Heart right ventricle (tissue), 16 donors: ENCODE measurements around the gene RBPMS2. TPM values are rescaled to one million over a fixed set of nuclear protein-coding genes. Genes with fewer than 3 reads are reported as not detected.
A peak's percentile ranks its signal among the peaks of the same experiment; 100 is the strongest.
"Not testable (repeated sequence)": the region's sequence is repeated elsewhere in the genome, so short reads cannot be mapped to it uniquely, and the experiment has no call there.

ENCODE experiments used
- ATAC-seq, 8 donors: fragments of 200-7000 bp; cut with Tn5 transposase; one replicate each; pipeline ENCODE4 v1.9.1; 2020; ENCODE audit warnings: mild to moderate bottlenecking in 8 of 8, moderate library complexity in 8 of 8, moderate number of reproducible peaks in 1 of 8
- DNase-seq, 2 donors: peaks; one replicate each; pipeline ENCODE4 v3.0.0-alpha.2; 2020
- H3K27ac ChIP-seq, 10 donors: fragments of 200-600 bp; sonication (generic) in 2 of 10; one replicate each; pipeline versions ENCODE4 v1.5.0 to v1.8.0; 2020 to 2022; ENCODE audit warnings: mild to moderate bottlenecking in 3 of 10
- H3K27me3 ChIP-seq, 7 donors: fragments of 200-600 bp; one replicate each; pipeline ENCODE4 v1.8.0; 2021 to 2022; ENCODE audit warnings: mild to moderate bottlenecking in 2 of 7
- H3K36me3 ChIP-seq, 9 donors: fragments of 200-600 bp; sonication (generic) in 1 of 9; one replicate each; pipeline versions ENCODE4 v1.5.0 to v1.8.0; 2020 to 2022; ENCODE audit warnings: mild to moderate bottlenecking in 2 of 9
- H3K4me1 ChIP-seq, 9 donors: fragments of 200-600 bp; sonication (generic) in 1 of 9; one replicate each; pipeline versions ENCODE4 v1.5.0 to v1.8.0; 2020 to 2022; ENCODE audit warnings: mild to moderate bottlenecking in 4 of 9
- H3K4me3 ChIP-seq, 10 donors: fragments of 200-600 bp; sonication (generic) in 2 of 10; one replicate each; pipeline versions ENCODE4 v1.5.0 to v1.8.0; 2020 to 2022; ENCODE audit warnings: mild to moderate bottlenecking in 7 of 10, moderate library complexity in 2 of 10
- H3K9me3 ChIP-seq, 11 donors: fragments of 200-600 bp in 10 of 11; sonication (generic) in 2 of 11; one replicate each; pipeline versions ENCODE4 v1.5.0 to v1.8.0; 2013 to 2022; ENCODE audit warnings: mild to moderate bottlenecking in 2 of 11, control low read depth in 1 of 11, moderate library complexity in 1 of 11
- WGBS, 2 donors: extraction: QIAGEN DNeasy Blood & Tissue Kit; methylation state at CpG; one replicate each; pipeline ENCODE4 v1.1.7; 2013; ENCODE audit warnings: inconsistent platforms in 1 of 2; 5-methylcytosine and 5-hydroxymethylcytosine counted together
- intact Hi-C, 10 donors: fragments of 100-400 bp; cut with DNase I; formaldehyde crosslinking; loops; one replicate each; pipeline versions ENCODE4 v1.11.1 to v1.14.2; 2022
- long read RNA-seq, 3 donors: library from polyadenylated mRNA; unstranded; transcript quantifications; one replicate each; pipeline ENCODE4 v2.0.0, GENCODE V29; 2020 to 2021
- polyA plus RNA-seq, 2 donors: library from polyadenylated mRNA; stranded (reverse); fragments of 200-250 nt; gene quantifications; one replicate each; pipeline ENCODE4 v1.2.3, GENCODE V29; 2013
- total RNA-seq, 10 donors: library from RNA; stranded (reverse); fragmentation: NEBNext Ultra II Directional in 3 of 10; extraction: Animal tissue kit (Norgen Biotek cat#: 25700) in 3 of 10; gene quantifications; one replicate each; pipeline versions ENCODE4 v1.2.1 to v1.2.4, GENCODE V29; 2021 to 2023
- TF ChIP-seq, protein P1 (sequence below), 9 donors: fragments of 200-600 bp; sonication (generic) in 2 of 9; IDR thresholded peaks; one replicate each; pipeline versions ENCODE4 v1.5.0 to v1.8.0; 2021 to 2022; ENCODE audit warnings: antibody characterized with exemption in 9 of 9, mild to moderate bottlenecking in 5 of 9, moderate library complexity in 1 of 9
- donor health status: Arrhythmogenic right ventricular cardiomyopathy.
- donor health status: ischemic (EF 13 %, LVEDD 7.1; RV severe dilation, severe dysfunction).
- donor health status: healthy with polysubstance abuse.
- donor health status: DM: no; HTN: yes; CAD: no.
- donor health status: DM: no; HTN: no; CAD: no.
- donor health status: ischemic (EF 25% LVEDD 6.9; RV normal size, moderate dysfunction).
- donor health status: ischemic (EF 25% LVEDD 5.7; RV mildly dilated, moderate dysfunction).
- donor health status: healthy.
- donor health status: DM: yes; HTN: yes; CAD: no.
- donor health status: Ischemic cardiomyopathy.
- donor health status: ischemic (EF 35%, LVEDD 5.7; RV mildly dilated, moderate dysfunction).
- donor health status: nonischemic (EF 11% LVEDD 7.7; RV severe dilation, severe dysfunction).
- donor health status: DM: yes; HTN: yes; CAD: no.
- donor health status: PGD.
- donor health status: ischemic (EF 29% LVEDD 5.4; RV normal size, mild dysfunction).
- donor health status: nonischemic (EF 23%, LVEDD 6.1; RV moderate dilation, normal function).

The RBPMS2 gene
- total RNA-seq (100 to 1,000 TPM; 177 to 296 (median 213) TPM), polyA plus RNA-seq (100 to 1,000 TPM; 200 to 310 TPM)
- long read RNA-seq, donor 1, transcript RBPMS2-201 (8 exons, 2,008 nt): major isoform, 22 of 115 reads
- long read RNA-seq, donor 1, partial matches to known transcripts: 32 of 115 reads
- long read RNA-seq, donor 1, other reads (novel, unspliced or antisense): 61 of 115 reads
- long read RNA-seq, donor 2, transcript RBPMS2-201 (8 exons, 2,008 nt): major isoform, 19 of 117 reads
- long read RNA-seq, donor 2, partial matches to known transcripts: 35 of 117 reads
- long read RNA-seq, donor 2, other reads (novel, unspliced or antisense): 63 of 117 reads
- long read RNA-seq, donor 3, transcript RBPMS2-201 (8 exons, 2,008 nt): major isoform, 11 of 112 reads
- long read RNA-seq, donor 3, partial matches to known transcripts: 57 of 112 reads
- long read RNA-seq, donor 3, other reads (novel, unspliced or antisense): 44 of 112 reads

DNA sequence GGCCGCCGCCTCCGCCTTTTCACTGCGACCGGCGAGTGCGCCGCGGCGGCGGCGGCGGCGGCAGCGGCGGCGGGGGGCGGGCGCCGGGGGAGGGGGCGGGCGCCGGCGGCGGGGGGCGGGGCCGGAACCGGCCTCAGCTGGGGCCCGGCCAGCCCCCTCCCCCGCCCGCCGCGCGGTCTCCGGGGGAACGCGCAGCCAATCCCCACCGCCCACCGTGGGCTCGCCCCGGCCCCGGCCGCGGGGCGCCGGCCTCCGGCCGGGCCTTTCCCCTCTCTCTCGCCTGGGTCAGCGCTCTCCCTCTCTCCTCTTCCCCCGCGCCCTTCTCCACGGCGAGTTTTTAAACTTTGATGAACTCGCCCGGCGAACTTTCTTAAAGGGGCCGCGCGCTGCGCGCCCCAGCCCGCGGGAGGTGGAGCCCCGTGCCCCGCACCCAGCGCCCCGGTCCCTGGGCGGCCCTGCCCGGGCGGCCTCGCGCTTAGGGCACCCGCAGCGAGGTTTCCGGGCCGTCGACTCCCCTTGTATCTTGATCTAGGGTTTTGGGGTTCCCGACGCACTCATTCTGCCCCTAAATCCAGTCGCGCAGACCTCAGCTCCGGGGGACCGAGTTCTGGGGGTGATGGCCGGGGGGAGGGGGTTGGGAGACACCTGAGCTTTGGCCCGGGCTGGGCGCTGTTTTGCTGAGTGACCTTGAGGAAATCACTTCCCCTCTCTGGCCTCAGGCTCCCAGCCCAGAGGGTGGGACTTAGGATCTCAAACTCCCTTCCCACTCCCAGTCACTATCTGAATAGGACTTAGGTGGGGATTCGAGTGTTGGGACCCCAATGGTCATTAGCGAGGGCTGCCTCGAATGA, at the start of gene RBPMS2:
TSS of gene RBPMS2 (minus strand) at position 39 of the 851 bp plus-strand sequence. CDS start 270 bp downstream, outside the sequence.
- DNase-seq (peak; percentile 39 to 68), ATAC-seq (peak; percentile 52 to 82 (median 66))
- H3K36me3 ChIP-seq: no peaks in the 10 kb centered on the region
- peak within 1 kb of the TSS; percentile 81 to 96 (median 94) for H3K27ac ChIP-seq
- WGBS, 2 donors: 1% methylated on average over 42 to 82 of the region's 90 CpGs
- TF ChIP-seq, protein P1, sequence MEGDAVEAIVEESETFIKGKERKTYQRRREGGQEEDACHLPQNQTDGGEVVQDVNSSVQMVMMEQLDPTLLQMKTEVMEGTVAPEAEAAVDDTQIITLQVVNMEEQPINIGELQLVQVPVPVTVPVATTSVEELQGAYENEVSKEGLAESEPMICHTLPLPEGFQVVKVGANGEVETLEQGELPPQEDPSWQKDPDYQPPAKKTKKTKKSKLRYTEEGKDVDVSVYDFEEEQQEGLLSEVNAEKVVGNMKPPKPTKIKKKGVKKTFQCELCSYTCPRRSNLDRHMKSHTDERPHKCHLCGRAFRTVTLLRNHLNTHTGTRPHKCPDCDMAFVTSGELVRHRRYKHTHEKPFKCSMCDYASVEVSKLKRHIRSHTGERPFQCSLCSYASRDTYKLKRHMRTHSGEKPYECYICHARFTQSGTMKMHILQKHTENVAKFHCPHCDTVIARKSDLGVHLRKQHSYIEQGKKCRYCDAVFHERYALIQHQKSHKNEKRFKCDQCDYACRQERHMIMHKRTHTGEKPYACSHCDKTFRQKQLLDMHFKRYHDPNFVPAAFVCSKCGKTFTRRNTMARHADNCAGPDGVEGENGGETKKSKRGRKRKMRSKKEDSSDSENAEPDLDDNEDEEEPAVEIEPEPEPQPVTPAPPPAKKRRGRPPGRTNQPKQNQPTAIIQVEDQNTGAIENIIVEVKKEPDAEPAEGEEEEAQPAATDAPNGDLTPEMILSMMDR (IDR thresholded peaks at IDR 0.05): no peak
- peaks cover 0 to 47% (median 0%) of the 10 kb centered on the region in 7 donors for H3K27me3 ChIP-seq
- H3K9me3 ChIP-seq: no peaks in the 10 kb centered on the region
- H3K4me1 ChIP-seq: peaks cover 0 to 44% (median 18%) of the 10 kb centered on the region in 9 donors
- H3K4me3 ChIP-seq: peak within 1 kb of the TSS; percentile 44 to 92 (median 67)
- intact Hi-C loops: loop anchor here in 1 of 10 donors (2.0 kb wide), 1 partner anchor 73 kb away; no protein-coding TSS in a partner anchor

DNA sequence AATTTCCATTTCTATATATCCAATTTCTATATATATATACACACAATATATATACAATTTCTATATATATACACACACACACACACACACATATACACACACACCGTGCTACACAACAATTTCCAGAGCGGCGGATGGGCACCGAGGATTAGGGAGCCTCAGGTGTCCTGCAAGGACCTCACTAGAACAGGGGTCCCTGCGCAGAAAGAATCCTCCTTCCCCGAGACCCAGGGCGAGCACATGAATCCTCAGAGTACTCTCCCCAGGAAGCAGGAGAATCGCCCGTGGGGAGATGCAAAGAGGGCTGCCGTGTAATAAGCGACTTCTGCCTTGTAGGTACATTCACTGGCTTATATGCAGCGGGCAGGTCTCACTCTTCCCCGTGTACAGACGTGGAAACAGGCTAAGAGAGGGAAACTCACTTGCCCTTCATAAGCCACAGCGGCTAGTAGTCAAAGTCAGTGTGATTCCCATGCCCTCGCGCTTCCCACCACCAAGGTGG, 49.6 kb upstream of the RBPMS2 start:
- peaks cover 10 to 31% (median 19%) of the 10 kb centered on the region in 9 donors for H3K4me1 ChIP-seq
- H3K36me3 ChIP-seq: peaks cover 0 to 4% (median 0%) of the 10 kb centered on the region in 9 donors
- 1 to 3% methylated on average over 17 of the region's 17 CpGs for WGBS, 2 donors
- H3K4me3 ChIP-seq: peak overlapping the region; percentile 23 to 59 (median 51)
- TF ChIP-seq, protein P1 (IDR thresholded peaks at IDR 0.05): no peak
- H3K27me3 ChIP-seq: peaks cover 0 to 11% (median 0%) of the 10 kb centered on the region in 7 donors
- intact Hi-C loops: no loop called here
- H3K9me3 ChIP-seq: no peaks in the 10 kb centered on the region
- ATAC-seq (peak in 4 of 8 donors; percentile 5 to 25 (median 13)), DNase-seq (no peak)
- peak overlapping the region in 2 of 10 donors; percentile 7 to 12 for H3K27ac ChIP-seq

DNA sequence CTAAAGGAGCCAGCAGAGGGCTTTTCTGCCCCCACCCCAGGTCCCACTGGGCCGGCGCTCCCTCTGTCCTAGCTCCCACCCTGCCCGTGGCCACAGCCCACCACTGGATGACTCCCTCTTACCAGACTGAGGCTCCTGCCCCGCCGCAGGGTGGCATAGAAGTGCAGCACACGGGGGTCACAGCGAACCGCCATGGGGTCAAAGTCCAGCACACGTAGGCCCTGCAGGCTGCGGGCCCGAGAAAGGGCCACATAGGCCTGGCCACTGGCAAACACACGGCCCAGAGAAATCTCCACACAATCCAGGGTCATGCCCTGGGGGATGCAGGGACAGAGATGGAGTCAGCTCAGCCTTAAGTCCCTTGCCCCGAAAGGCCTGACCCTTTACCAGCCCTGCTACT, 41.1 kb upstream of the RBPMS2 start:
- no peaks in the 10 kb centered on the region for H3K27me3 ChIP-seq
- H3K27ac ChIP-seq: no peak overlapping the region
- WGBS, 2 donors: 88 to 96% methylated on average over 13 of the region's 13 CpGs
- H3K4me3 ChIP-seq: no peak overlapping the region
- peaks cover 0 to 18% (median 0%) of the 10 kb centered on the region in 9 donors for H3K36me3 ChIP-seq
- peaks cover 0 to 9% (median 0%) of the 10 kb centered on the region in 9 donors for H3K4me1 ChIP-seq
- ATAC-seq (no peak), DNase-seq (no peak)
- no peaks in the 10 kb centered on the region for H3K9me3 ChIP-seq
- TF ChIP-seq, protein P1 (IDR thresholded peaks at IDR 0.05): no peak
- intact Hi-C loops: no loop called here

DNA sequence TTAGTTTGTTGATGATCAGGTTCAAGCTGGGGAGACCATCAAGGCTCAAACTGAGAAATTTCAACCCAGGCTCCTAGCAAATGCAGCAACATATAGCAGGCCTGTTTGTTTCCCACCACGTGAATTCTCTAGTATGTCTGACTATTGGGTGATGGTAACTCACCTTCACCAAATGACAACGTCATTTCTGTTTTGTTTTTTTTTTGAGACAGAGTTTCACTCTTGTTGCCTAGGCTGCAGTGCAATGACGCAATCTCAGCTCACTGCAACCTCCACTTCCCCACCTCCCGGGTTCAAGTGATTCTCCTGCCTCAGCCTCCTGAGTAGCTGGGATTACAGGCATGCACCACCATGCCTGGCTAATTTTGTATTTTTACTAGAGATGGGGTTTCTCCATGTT, 39.6 kb upstream of the RBPMS2 start:
- DNase-seq, H3K9me3 ChIP-seq, ATAC-seq, H3K27me3 ChIP-seq, H3K27ac ChIP-seq, H3K4me3 ChIP-seq: not testable (repeated sequence)
- Histone ChIP-seq H3K4me1 (peaks cover 0 to 12% (median 2%) of the 10 kb centered on the region in 9 donors), H3K36me3 (peaks cover 0 to 14% (median 0%) of the 10 kb centered on the region in 9 donors)
- intact Hi-C loops: loop anchor here in 7 of 10 donors (5.0 kb wide), 2 partner anchors 83 to 128 kb away; no protein-coding TSS in a partner anchor
- 86 to 93% methylated on average over 4 of the region's 4 CpGs for WGBS, 2 donors

DNA sequence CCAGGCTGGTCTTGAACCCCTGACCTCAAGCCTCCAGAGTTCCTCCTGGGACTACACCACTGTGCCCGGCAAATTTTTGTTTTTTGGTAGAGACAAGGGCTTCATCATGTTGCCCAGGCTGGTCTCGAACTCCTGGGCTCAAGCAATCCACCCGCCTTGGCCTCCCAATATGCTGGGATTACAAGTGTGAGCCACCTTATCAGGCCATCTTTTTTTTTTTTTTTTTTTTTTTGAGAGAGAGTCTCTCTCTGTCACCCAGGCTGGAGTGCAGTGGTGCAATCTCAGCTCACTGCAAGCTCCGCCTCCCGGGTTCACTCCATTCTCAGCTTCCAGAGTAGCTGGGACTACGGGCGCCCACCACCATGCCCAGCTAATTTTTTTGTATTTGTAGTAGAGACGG, 38.9 kb upstream of the RBPMS2 start:
- not testable (repeated sequence) for DNase-seq, H3K27me3 ChIP-seq, H3K4me3 ChIP-seq, H3K9me3 ChIP-seq, ATAC-seq, H3K27ac ChIP-seq
- Histone ChIP-seq H3K36me3 (peaks cover 0 to 14% (median 0%) of the 10 kb centered on the region in 9 donors), H3K4me1 (peaks cover 0 to 18% (median 2%) of the 10 kb centered on the region in 9 donors)
- 96 to 98% methylated on average over 8 of the region's 8 CpGs for WGBS, 2 donors
- intact Hi-C loops: loop anchor here in 7 of 10 donors (5.0 kb wide), 2 partner anchors 82 to 127 kb away; no protein-coding TSS in a partner anchor
